T follicular helper cell (primary cell): Measurements from ENCODE around the gene TGFBR2.
"Not testable (repeated sequence)": the region's sequence is repeated elsewhere in the genome, so short reads cannot be mapped to it uniquely, and the experiment has no call there.

Experiments used
- DNase-seq: peaks from one replicate; pipeline ENCODE4 v3.0.0-alpha.2; 2020; ENCODE audit warnings: low read depth

Gene TGFBR2

GRCh38 chr3:30619318-30619717 is 12.9 kb downstream of the TGFBR2 start:
- DNase-seq: no peak

DNA sequence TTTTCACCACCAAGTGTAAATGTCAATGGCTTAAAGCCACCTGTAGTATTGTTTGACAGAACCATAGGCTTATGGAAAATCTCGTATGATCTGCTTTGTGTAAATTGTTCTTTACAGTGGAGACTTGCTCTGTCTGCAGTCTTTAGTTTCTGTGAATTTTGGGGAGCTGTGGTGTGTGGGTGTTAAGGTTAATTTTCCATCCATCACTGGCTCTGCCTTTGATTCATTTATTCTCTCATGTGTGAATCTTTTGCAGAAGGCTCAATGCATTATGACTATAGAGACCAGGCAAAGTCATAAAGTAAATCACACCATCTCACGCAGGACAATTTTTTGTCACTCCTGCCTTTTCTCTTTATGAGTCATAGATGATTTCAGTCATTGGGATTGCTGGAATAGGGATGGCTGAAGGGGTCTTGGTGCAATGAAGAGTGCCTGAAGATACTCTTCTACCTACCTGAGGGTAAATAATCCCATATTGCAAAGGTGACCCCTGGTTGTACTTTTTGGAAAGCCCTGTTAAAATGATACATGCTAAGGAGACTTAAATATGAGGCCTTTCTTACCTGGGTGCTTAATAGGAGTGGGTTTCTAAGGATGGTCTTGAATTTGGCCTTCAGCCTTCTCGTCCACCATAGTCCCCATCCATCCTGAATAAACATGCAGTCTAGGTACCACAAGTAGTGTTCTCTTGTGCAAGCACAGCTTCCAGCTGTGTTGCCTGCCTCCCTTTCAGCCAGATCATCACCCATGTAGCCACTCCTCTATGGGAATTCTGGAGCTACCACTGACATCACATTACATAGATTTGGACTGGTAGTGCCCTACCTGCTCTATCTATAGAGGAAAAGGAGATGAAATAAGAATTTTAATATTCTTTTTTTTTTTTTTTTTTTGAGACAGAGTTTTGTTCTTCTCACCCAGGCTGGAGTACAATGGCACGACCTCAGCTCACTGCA is 14.3 kb downstream of the TGFBR2 start:
- DNase-seq: no peak

DNA sequence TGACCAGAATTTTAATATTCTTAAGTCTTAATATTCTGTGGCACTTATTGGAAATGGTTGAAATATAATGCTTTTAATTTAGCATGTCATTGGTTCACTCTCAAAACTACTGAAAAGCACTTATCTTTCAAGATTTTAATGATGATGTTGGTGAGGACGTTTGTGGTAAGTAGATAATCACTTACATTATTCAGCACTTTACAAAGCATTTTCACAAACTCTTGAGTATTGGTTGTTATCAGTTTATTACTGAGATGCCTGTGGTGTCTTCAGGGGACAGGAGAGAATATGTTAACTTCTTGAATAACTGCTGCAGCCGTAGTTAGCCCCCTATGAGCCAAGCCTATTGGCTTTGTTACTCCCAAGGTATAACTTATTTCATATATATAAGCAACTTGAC is 15.2 kb downstream of the TGFBR2 start:
- no peak for DNase-seq

DNA sequence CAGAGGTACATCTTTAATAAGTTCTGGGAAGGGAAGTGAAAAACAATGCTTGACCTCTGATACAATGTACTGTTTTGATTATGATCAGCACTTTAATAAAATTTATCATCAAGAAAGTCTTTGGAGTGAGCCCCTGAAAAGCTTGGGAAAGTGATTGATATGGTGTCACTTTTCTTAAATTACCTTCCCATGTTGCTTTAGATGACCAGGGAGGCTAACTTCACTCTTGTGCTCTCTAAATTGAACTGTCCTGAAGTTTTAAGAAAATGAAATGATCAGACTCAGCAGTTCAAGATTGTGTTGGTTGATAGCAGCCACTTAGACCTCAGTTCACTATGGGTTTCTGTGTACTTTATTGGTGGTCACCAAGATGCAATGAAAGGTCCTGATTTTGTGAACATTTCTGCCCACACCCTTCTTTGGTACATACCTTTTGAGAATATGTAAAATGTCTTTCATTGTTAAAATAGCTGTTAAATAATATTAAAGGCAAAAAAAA is 15.7 kb downstream of the TGFBR2 start:
- DNase-seq: no peak

- DNase-seq: no peak
Observed at GRCh38 chr3:30622790-30623189, 16.4 kb downstream of the TGFBR2 start.

DNA sequence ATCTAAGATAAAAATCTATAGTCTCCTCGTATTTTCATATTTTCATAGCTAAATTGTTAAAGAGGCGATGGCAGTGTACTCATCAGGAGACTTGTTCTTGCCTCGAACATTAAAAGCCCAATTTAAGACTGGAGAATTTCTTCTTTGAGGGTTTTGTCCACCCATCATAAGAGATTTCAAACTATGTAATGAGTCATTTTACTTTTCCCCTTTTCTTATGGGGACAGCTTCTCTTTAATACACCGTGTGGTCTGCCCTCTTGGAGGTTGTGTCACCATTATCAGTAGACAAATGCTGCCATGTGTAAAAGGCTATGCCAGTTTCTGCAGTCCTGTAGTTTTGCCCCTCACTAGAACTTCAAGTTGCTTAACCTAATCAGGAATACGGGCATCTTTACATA is 16.9 kb downstream of the TGFBR2 start:
- DNase-seq: no peak

DNA sequence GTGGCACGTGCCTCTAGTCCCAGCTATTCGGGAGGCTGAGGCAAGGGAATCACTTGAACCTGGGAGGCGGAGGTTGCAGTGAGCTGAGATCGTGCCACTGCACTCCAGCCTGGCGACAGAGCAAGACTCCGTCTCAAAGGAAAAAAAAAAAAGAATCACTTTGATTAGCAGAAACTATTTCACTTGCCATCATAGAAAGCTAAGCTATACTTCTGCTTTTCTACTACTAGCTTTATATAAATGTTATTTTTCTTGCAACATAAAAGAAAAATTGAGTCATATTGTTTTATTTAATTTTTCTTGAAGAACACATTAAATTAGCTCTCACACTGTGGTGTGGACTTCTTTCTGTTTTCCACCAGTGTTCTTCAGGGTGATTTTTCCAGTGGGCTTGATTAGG is 18.1 kb downstream of the TGFBR2 start:
- not testable (repeated sequence) for DNase-seq

- no peak for DNase-seq
Observed at GRCh38 chr3:30625541-30626438, 19.4 kb downstream of the TGFBR2 start.

DNA sequence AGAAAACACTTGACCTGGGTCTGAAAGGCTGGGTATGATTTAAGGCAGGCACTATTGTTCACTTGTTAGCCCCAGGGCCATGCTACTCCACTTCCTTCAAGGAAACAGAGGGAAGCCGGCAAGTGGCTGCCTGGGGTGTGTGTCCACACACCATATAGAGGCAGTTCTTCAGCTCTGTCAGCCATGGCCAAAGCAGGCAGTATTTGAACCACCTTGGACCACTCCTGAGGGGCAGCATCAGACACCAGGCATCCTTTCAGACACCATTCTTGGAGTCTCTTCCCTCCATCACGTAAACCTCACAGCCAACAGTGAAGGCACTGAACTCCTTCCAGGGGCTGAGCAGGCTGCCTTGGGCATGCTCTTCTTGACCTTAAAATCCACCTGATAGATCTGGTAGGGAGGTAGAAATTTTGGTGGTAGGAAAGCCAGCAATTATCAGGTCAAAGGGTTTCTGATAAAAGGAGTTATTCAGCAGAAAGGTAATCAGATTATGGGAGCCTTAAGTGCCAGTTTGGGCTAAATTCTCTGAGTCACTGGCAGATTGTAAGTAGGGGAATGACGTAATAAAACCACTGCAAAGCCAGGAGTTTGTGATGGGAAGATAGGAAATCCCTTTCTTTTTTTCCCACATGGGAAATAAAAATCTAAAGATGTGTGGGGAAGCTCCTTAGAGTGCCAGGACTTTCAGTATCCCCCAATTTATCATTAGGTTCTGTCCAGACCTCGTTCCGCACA is 20.2 kb downstream of the TGFBR2 start:
- DNase-seq: no peak

GRCh38 chr3:30628205-30628900 is 22.0 kb downstream of the TGFBR2 start:
- no peak for DNase-seq

GRCh38 chr3:30628901-30629590 is 22.6 kb downstream of the TGFBR2 start:
- DNase-seq: no peak

- DNase-seq: no peak
Observed at GRCh38 chr3:30629746-30630145, 23.3 kb downstream of the TGFBR2 start.

DNA sequence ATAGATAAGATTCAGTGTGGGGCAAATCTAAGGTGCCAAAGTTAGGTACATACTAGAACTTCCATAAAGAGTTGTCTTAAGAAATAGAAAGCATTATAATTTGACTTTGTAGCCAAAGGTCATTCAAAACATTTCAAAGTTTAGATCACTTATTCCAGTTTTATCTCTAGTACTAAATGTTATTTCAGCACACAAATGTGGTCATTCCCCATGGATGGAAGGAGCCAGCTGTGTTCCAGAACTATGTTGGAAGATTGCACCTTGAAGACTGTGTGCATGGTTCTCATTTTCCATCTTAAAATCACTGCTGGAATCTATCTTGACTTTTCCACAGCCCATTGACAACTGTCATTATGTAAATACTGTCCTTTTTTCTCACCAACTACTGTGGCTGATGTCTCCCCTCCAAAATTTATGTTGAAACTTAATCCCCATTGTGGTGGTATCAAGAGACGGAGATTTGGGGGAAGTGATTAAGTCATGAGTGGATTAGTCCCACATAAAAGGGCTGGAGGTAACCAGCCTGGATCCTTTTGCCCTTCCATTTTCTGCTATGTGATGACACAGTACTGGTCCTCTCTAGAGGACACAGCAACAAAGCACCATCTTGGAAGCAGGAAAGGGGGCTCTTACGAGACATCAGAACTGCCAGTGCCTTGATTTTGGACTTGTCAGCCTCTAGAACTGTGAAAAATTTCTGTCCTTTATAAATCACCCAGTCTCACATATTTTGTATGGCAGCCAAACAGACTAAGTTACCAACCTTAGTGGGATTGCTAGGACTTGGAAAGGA is 24.0 kb downstream of the TGFBR2 start:
- DNase-seq: no peak

DNA sequence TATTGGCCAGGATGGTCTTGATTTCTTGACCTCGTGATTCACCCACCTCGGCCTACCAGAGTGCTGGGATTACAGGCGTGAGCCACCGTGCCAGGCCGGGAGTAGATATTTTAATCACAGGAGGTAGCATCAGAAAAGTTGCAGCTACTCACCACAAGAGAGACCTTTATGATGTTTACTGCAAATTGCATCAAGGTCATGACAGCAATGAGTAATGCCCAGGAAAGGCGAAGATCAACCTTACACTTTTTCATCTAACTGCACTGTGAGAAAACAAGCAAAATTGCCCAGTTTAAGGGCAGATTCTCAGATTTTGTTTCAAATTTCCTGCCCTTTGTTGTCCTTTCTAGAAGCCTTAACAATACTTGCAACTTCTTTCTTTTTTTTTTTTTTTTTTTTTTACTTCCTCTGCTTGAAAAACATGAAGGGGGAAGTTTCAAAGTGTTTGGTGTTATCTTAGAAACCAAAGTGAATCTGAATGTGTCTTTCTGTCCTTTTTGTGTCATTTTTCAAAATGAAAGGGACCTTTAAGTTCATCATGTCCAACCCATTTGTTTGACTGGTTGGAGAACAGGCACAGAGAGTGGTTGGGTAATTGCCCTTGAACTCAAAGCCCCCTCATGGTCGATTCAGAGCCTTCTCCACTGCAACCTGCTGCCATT is 25.0 kb downstream of the TGFBR2 start:
- DNase-seq: peak; percentile 30

DNA sequence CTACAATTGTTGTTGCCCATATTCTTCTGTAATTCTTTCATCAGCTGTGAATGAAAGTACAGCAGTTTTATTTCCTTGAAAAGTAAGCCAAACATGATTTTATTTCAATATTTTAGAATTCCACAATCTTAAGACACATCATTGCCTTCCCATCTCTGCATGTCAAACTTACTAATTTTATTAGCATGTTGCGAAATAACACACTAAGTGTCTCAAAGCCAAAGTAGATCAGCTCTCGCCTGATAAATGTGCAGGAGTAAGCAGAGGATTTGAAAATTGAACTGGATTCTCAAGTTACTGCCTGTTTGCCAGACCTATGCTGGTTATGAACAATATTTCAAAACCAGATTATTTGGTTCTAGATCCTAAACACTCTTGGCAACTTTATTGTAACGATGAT is 25.7 kb downstream of the TGFBR2 start:
- no peak for DNase-seq

GRCh38 chr3:30632521-30632920 is 26.1 kb downstream of the TGFBR2 start:
- DNase-seq: no peak

- DNase-seq: no peak
Observed at GRCh38 chr3:30633718-30634117, 27.3 kb downstream of the TGFBR2 start.

GRCh38 chr3:30634761-30635735 is 28.6 kb downstream of the TGFBR2 start:
- DNase-seq: no peak
